Parathyroid adenoma (tissue), 2 donors: ENCODE data around the gene IFNLR1.

ENCODE experiments used
- H2AFZ ChIP-seq: fragments of 300-600 bp; sonication (generic); one replicate; pipeline ENCODE4 v1.7.0; 2017; ENCODE audit warnings: antibody characterized with exemption, mild to moderate bottlenecking
- H3K27ac ChIP-seq: fragments of 300-600 bp; sonication (generic); one replicate; pipeline ENCODE4 v1.7.0; 2017
- H3K27me3 ChIP-seq: fragments of 300-600 bp; sonication (generic); one replicate; pipeline ENCODE4 v1.7.0; 2017; ENCODE audit warnings: low read length; ENCODE audit not compliant: control insufficient read depth, insufficient read depth
- H3K36me3 ChIP-seq: fragments of 300-600 bp; sonication (generic); one replicate; pipeline ENCODE4 v1.7.0; 2017; ENCODE audit warnings: low read length; ENCODE audit not compliant: control insufficient read depth, insufficient read depth
- H3K4me1 ChIP-seq: fragments of 300-600 bp; sonication (generic); one replicate; pipeline ENCODE4 v1.7.0; 2017; ENCODE audit warnings: control low read depth
- H3K4me2 ChIP-seq: fragments of 300-600 bp; sonication (generic); one replicate; pipeline ENCODE4 v1.7.0; 2017; ENCODE audit warnings: low read length
- H3K4me3 ChIP-seq: fragments of 300-600 bp; sonication (generic); one replicate; pipeline ENCODE4 v1.7.0; 2017; ENCODE audit warnings: low read depth, low read length
- H3K79me2 ChIP-seq: fragments of 300-600 bp; sonication (generic); one replicate; pipeline ENCODE4 v1.7.0; 2017; ENCODE audit warnings: control low read depth
- H3K9ac ChIP-seq: fragments of 300-600 bp; sonication (generic); one replicate; pipeline ENCODE4 v1.7.0; 2017; ENCODE audit warnings: mild to moderate bottlenecking
- H3K9me3 ChIP-seq: fragments of 300-600 bp; sonication (generic); one replicate; pipeline ENCODE4 v1.7.0; 2017; ENCODE audit warnings: low read length; ENCODE audit not compliant: control insufficient read depth
- CTCF ChIP-seq: fragments of 300-600 bp; sonication (generic); IDR thresholded peaks from one replicate; pipeline ENCODE4 v1.7.0; 2017; ENCODE audit warnings: antibody characterized with exemption, mild to moderate bottlenecking
- donor health status: primary hyperparathyroidism.

Gene IFNLR1

GRCh38 chr1:24121406-24121805 lies 65.7 kb downstream of the IFNLR1 start:
- H3K36me3 ChIP-seq: no peaks in the 10 kb centered on the region
- no peak overlapping the region for H3K9ac ChIP-seq
- H3K4me2 ChIP-seq: no peak overlapping the region
- no peaks in the 10 kb centered on the region for H3K9me3 ChIP-seq
- H2AFZ ChIP-seq: no peak overlapping the region
- H3K27ac ChIP-seq: no peak overlapping the region
- no peak overlapping the region for H3K4me3 ChIP-seq
- no peaks in the 10 kb centered on the region for H3K4me1 ChIP-seq
- no peak for TF ChIP-seq CTCF
- H3K27me3 ChIP-seq: no peaks in the 10 kb centered on the region
- no peaks in the 10 kb centered on the region for H3K79me2 ChIP-seq

GRCh38 chr1:24120965-24121364 lies 66.1 kb downstream of the IFNLR1 start:
- Histone ChIP-seq H3K9ac (no peak overlapping the region), H3K9me3 (no peaks in the 10 kb centered on the region), H3K27me3 (no peaks in the 10 kb centered on the region), H3K4me3 (no peak overlapping the region), H3K4me2 (no peak overlapping the region), H3K79me2 (no peaks in the 10 kb centered on the region), H3K36me3 (no peaks in the 10 kb centered on the region), H3K27ac (no peak overlapping the region), H3K4me1 (no peaks in the 10 kb centered on the region), H2AFZ (no peak overlapping the region)
- no peak for TF ChIP-seq CTCF

GRCh38 chr1:24119859-24120756 lies 67.0 kb downstream of the IFNLR1 start:
- H3K79me2 ChIP-seq: no peaks in the 10 kb centered on the region
- H3K4me3 ChIP-seq: no peak overlapping the region
- no peaks in the 10 kb centered on the region for H3K4me1 ChIP-seq
- H3K4me2 ChIP-seq: no peak overlapping the region
- no peaks in the 10 kb centered on the region for H3K36me3 ChIP-seq
- no peaks in the 10 kb centered on the region for H3K9me3 ChIP-seq
- H3K9ac ChIP-seq: no peak overlapping the region
- no peak for TF ChIP-seq CTCF
- no peaks in the 10 kb centered on the region for H3K27me3 ChIP-seq
- no peak overlapping the region for H3K27ac ChIP-seq
- H2AFZ ChIP-seq: peak overlapping the region; percentile 60

- Histone ChIP-seq H3K27me3 (no peaks in the 10 kb centered on the region), H3K4me2 (no peak overlapping the region), H3K9me3 (no peaks in the 10 kb centered on the region), H3K9ac (no peak overlapping the region), H3K79me2 (no peaks in the 10 kb centered on the region), H3K4me3 (no peak overlapping the region), H3K36me3 (no peaks in the 10 kb centered on the region), H3K27ac (no peak overlapping the region), H2AFZ (no peak overlapping the region), H3K4me1 (no peaks in the 10 kb centered on the region)
- no peak for TF ChIP-seq CTCF
These were observed 67.6 kb downstream of the IFNLR1 start for GRCh38 chr1:24119489-24119858.
